H9 (cell line): ENCODE results near the gene KRT74. TPM values are rescaled to one million over a fixed set of nuclear protein-coding genes. Genes with fewer than 3 reads are reported as not detected.

ENCODE experiments used
- DNase-seq: peaks from one replicate; pipeline ENCODE4 v3.0.0-alpha.2; 2017
- H2AFZ ChIP-seq: one replicate; pipeline ENCODE4 v1.6.1; 2013; ENCODE audit warnings: mild to moderate bottlenecking, low read length, control low read depth, moderate library complexity
- H2AK5ac ChIP-seq: 2 replicates; pipeline ENCODE4 v1.6.1; 2013; ENCODE audit warnings: low read length, control low read depth, mixed read lengths; ENCODE audit not compliant: insufficient read length
- H2BK120ac ChIP-seq: one replicate; pipeline ENCODE4 v1.6.1; 2013; ENCODE audit warnings: low read depth, mild to moderate bottlenecking, low read length, control low read depth, inconsistent platforms; ENCODE audit not compliant: poor library complexity, severe bottlenecking
- H2BK12ac ChIP-seq: 2 replicates; pipeline ENCODE4 v1.6.1; 2013; ENCODE audit warnings: low read length, control low read depth, mixed read lengths, low read depth; ENCODE audit not compliant: insufficient read length
- H2BK15ac ChIP-seq: 2 replicates; pipeline ENCODE4 v1.6.1; 2013; ENCODE audit warnings: low read depth, low read length, control low read depth
- H2BK20ac ChIP-seq: one replicate; pipeline ENCODE4 v1.6.1; 2013; ENCODE audit warnings: low read depth, mild to moderate bottlenecking, low read length, control low read depth, inconsistent platforms; ENCODE audit not compliant: poor library complexity, severe bottlenecking
- H2BK5ac ChIP-seq: 2 replicates; pipeline ENCODE4 v1.6.1; 2013; ENCODE audit warnings: low read length, control low read depth, mixed read lengths; ENCODE audit not compliant: insufficient read length
- H3K14ac ChIP-seq: 2 replicates; pipeline ENCODE4 v1.6.1; 2013; ENCODE audit warnings: low read length, control low read depth; ENCODE audit not compliant: insufficient read depth
- H3K18ac ChIP-seq: 2 replicates; pipeline ENCODE4 v1.6.1; 2013; ENCODE audit warnings: low read depth, mild to moderate bottlenecking, mixed read lengths, low read length, control low read depth; ENCODE audit not compliant: insufficient read length
- H3K23ac ChIP-seq: 2 replicates; pipeline ENCODE4 v1.6.1; 2013; ENCODE audit warnings: low read length, control low read depth, mixed read lengths, low read depth; ENCODE audit not compliant: insufficient read length
- H3K23me2 ChIP-seq: 2 replicates; pipeline ENCODE4 v1.6.1; 2013; ENCODE audit warnings: low read depth, mild to moderate bottlenecking, mixed read lengths, low read length, control low read depth; ENCODE audit not compliant: insufficient read length, poor library complexity, severe bottlenecking
- H3K27ac ChIP-seq: 2 replicates; pipeline ENCODE4 v1.5.1; 2013; ENCODE audit warnings: low read length, control low read depth, mixed read lengths, low read depth; ENCODE audit not compliant: insufficient read length
- H3K27me3 ChIP-seq: 2 replicates; pipeline ENCODE4 v1.6.1; 2013; ENCODE audit warnings: low read length, control low read depth, inconsistent platforms; ENCODE audit not compliant: insufficient read depth
- H3K4ac ChIP-seq: 2 replicates; pipeline ENCODE4 v1.6.1; 2013; ENCODE audit warnings: low read depth, mild to moderate bottlenecking, control low read depth, inconsistent platforms, low read length, moderate library complexity
- H3K4me1 ChIP-seq: 2 replicates; pipeline ENCODE4 v1.6.1; 2013; ENCODE audit warnings: low read length, control low read depth, inconsistent platforms; ENCODE audit not compliant: insufficient read depth
- H3K4me2 ChIP-seq: 2 replicates; pipeline ENCODE4 v1.6.1; 2013; ENCODE audit warnings: low read length, control low read depth, mixed read lengths; ENCODE audit not compliant: insufficient read length, insufficient read depth
- H3K56ac ChIP-seq: 2 replicates; pipeline ENCODE4 v1.6.1; 2013; ENCODE audit warnings: low read depth, mild to moderate bottlenecking, mixed read lengths, low read length, control low read depth; ENCODE audit not compliant: insufficient read length
- H3K79me1 ChIP-seq: 2 replicates; pipeline ENCODE4 v1.6.1; 2013; ENCODE audit warnings: low read depth, mild to moderate bottlenecking, moderate library complexity, low read length, control low read depth, inconsistent platforms; ENCODE audit not compliant: insufficient read depth, poor library complexity, severe bottlenecking
- H3K79me2 ChIP-seq: 2 replicates; pipeline ENCODE4 v1.6.1; 2013; ENCODE audit warnings: low read length, control low read depth, inconsistent platforms; ENCODE audit not compliant: insufficient read depth
- H3K9ac ChIP-seq: 2 replicates; pipeline ENCODE4 v1.6.1; 2013; ENCODE audit warnings: low read length, control low read depth, mixed read lengths; ENCODE audit not compliant: insufficient read length; ENCODE audit errors: extremely low read depth
- H3K9me3 ChIP-seq: one replicate; pipeline ENCODE4 v1.6.1; 2013; ENCODE audit warnings: low read depth, low read length, inconsistent platforms; ENCODE audit not compliant: control insufficient read depth
- H3T11ph ChIP-seq: one replicate; pipeline ENCODE4 v1.6.1; 2013; ENCODE audit warnings: mild to moderate bottlenecking, low read length, control low read depth, inconsistent platforms
- H4K20me1 ChIP-seq: one replicate; pipeline ENCODE4 v1.6.1; 2013; ENCODE audit not compliant: control insufficient read depth, insufficient read length, insufficient read depth
- H4K5ac ChIP-seq: 2 replicates; pipeline ENCODE4 v1.6.1; 2013; ENCODE audit warnings: low read depth, mild to moderate bottlenecking, mixed read lengths, low read length, control low read depth; ENCODE audit not compliant: insufficient read length
- H4K8ac ChIP-seq: replicated peaks from 2 replicates; pipeline ENCODE4 v1.6.1; 2013; ENCODE audit warnings: low read length, control low read depth, mixed read lengths, low read depth; ENCODE audit not compliant: insufficient read length
- H4K91ac ChIP-seq: 2 replicates; pipeline ENCODE4 v1.6.1; 2013; ENCODE audit warnings: low read depth, mild to moderate bottlenecking, moderate library complexity, mixed read lengths, low read length, control low read depth; ENCODE audit not compliant: insufficient read length
- H3K27ac Mint-ChIP-seq, 3 experiments: 2 replicates in 2 of 3; 3 replicates in 1 of 3; pipeline ENCODE4 v1.8.0; 2020 to 2021; ENCODE audit warnings: mixed read lengths in 3 of 3, mild to moderate bottlenecking in 1 of 3, moderate library complexity in 1 of 3
- H3K27me3 Mint-ChIP-seq: 2 replicates; pipeline ENCODE4 v1.8.0; 2021; ENCODE audit warnings: low read depth, mild to moderate bottlenecking, moderate library complexity, mixed read lengths
- H3K36me3 Mint-ChIP-seq, 3 experiments: 2 replicates in 2 of 3; 3 replicates in 1 of 3; pipeline ENCODE4 v1.8.0; 2020 to 2021; ENCODE audit warnings: low read depth in 3 of 3, mixed read lengths in 3 of 3; ENCODE audit not compliant: insufficient read depth in 1 of 3
- H3K4me1 Mint-ChIP-seq, 2 experiments: 2 replicates each; pipeline ENCODE4 v1.8.0; 2020; ENCODE audit warnings: mixed read lengths in 2 of 2
- H3K4me3 Mint-ChIP-seq, 2 experiments: 2 replicates in 1 of 2; 3 replicates in 1 of 2; pipeline ENCODE4 v1.8.0; 2020 to 2021; ENCODE audit warnings: mild to moderate bottlenecking in 2 of 2, mixed read lengths in 2 of 2, moderate library complexity in 1 of 2
- H3K9me3 Mint-ChIP-seq, 2 experiments: 2 replicates in 1 of 2; 3 replicates in 1 of 2; pipeline ENCODE4 v1.8.0; 2020; ENCODE audit warnings: mild to moderate bottlenecking in 2 of 2, mixed read lengths in 2 of 2, moderate library complexity in 1 of 2
- CTCF ChIP-seq: fragments of 200-600 bp; sonication (generic); conservative IDR thresholded peaks from 3 replicates; pipeline ENCODE4 v1.8.0; 2021; ENCODE audit warnings: antibody characterized with exemption, mild to moderate bottlenecking
- WGBS: extraction: QIAGEN DNeasy Blood & Tissue Kit; methylation state at CpG from one replicate; pipeline ENCODE4 v1.1.7; 2013; ENCODE audit warnings: missing lambda C conversion rate, low lambda C conversion rate, mixed read lengths; ENCODE audit not compliant: insufficient read length; ENCODE audit errors: extremely low coverage; 5-methylcytosine and 5-hydroxymethylcytosine counted together
- total RNA-seq: library from RNA; stranded (reverse); gene quantifications from 2 replicates; pipeline ENCODE4 v1.2.1, GENCODE V29; 2021

KRT74 gene
- total RNA-seq, 1 experiment from 2014 or later, result not detected

GRCh38 chr12:52517888-52518287 is 55.8 kb downstream of the KRT74 start:
- no peak overlapping the region for H3T11ph ChIP-seq
- no peaks in the 10 kb centered on the region for H4K20me1 ChIP-seq
- no peak overlapping the region for H4K5ac ChIP-seq
- H3K4me1 Mint-ChIP-seq, result peaks cover 15 to 20% of the 10 kb centered on the region in 2 experiments
- H3K27ac ChIP-seq, result no peak overlapping the region
- WGBS, result no CpG with 5 or more reads among the region's 5 CpGs
- no peak overlapping the region for H2BK15ac ChIP-seq
- no peak for DNase-seq
- H3K27me3 ChIP-seq, result no peaks in the 10 kb centered on the region
- H3K4me1 ChIP-seq, result no peaks in the 10 kb centered on the region
- H2AK5ac ChIP-seq, result no peak overlapping the region
- H2BK5ac ChIP-seq, result no peak overlapping the region
- no peak overlapping the region for H2BK20ac ChIP-seq
- no peak overlapping the region for H3K14ac ChIP-seq
- H3K9me3 ChIP-seq, result no peaks in the 10 kb centered on the region
- no peaks in the 10 kb centered on the region for H3K79me2 ChIP-seq
- H3K27me3 Mint-ChIP-seq, result peaks cover 6% of the 10 kb centered on the region
- H3K4me3 Mint-ChIP-seq, result no peak overlapping the region
- no peaks in the 10 kb centered on the region for H3K23me2 ChIP-seq
- no peak overlapping the region for H3K18ac ChIP-seq
- no peak overlapping the region for H3K56ac ChIP-seq
- no peaks in the 10 kb centered on the region for H3K79me1 ChIP-seq
- H3K4ac ChIP-seq, result no peak overlapping the region
- no peak overlapping the region for H2BK12ac ChIP-seq
- no peak overlapping the region for H3K9ac ChIP-seq
- H3K4me2 ChIP-seq, result no peak overlapping the region
- no peaks in the 10 kb centered on the region for H3K36me3 Mint-ChIP-seq
- H2BK120ac ChIP-seq, result no peak overlapping the region
- H3K27ac Mint-ChIP-seq, result no peak overlapping the region
- no peak overlapping the region for H4K91ac ChIP-seq
- TF ChIP-seq CTCF, result no peak
- no peak overlapping the region for H3K23ac ChIP-seq
- no peak overlapping the region for H2AFZ ChIP-seq
- H3K9me3 Mint-ChIP-seq, result no peaks in the 10 kb centered on the region; a peak in 2 of 5 replicates
- no peak overlapping the region for H4K8ac ChIP-seq
